ENCODE measurements around the gene CPLX3.

DNA sequence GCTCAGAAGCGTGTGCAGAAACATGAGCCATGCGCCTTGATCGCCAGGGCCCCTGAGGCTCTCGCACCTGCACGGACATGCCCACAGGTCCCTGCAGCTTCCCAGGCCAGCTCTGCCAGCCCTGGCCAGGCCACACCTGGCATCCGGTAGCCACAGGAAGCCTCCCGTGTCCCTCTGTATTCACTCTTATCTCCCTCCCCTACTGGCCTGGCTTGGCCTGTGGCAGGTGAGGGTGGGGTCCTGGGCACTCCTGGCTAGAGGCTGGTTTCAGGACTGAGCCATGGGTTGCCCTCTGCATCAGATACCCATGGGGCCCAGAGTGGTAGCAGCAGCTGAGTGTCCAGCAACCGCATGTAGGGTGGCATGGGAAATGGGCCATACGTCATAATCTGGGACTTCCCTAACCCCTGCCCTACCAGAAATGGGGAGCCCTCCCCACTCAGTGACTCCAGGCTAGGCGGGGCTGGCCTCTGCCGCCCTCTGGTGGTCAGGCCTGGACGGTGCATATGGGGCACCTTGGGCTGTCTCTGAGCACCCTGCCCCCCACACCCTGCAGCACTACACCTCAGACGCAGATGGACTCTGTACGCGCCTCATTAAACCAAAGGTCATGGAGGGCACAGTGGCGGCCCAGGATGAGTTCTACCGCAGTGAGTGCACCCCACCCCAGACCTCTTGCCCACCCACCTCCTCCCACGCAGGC lies 26.4 kb upstream of the CPLX3 start:
- TF ChIP-seq SMC3 (conservative IDR thresholded peaks at IDR 0.05; ENCODE audit: poor library complexity) (peak; percentile 42), EZH2 (IDR thresholded peaks at IDR 0.05; ENCODE audit: borderline replicate concordance, insufficient read depth, low read length, poor library complexity, severe bottlenecking) (no peak)
